PC-3 (cell line): ENCODE data around the gene ZBTB12. TPM values are rescaled to one million over a fixed set of nuclear protein-coding genes. Genes with fewer than 3 reads are reported as not detected.

Experiments
- ATAC-seq: fragments of 200-7000 bp; cut with Tn5 transposase; 2 replicates; pipeline ENCODE4 v1.9.1; 2020; ENCODE audit warnings: mild to moderate bottlenecking, moderate library complexity
- BruUV-seq: library from RNA; stranded (reverse); fragments of 400-500 nt; replicated peaks from 2 replicates; lab custom pipeline; 2021; lab: Mats Ljungman, UMichigan
- CTCF ChIA-PET: fragments of 300-600 bp; sonication (Branson Sonifier 250); formaldehyde crosslinking; loops from one replicate; lab custom pipeline; 2022; ENCODE audit warnings: antibody characterized with exemption; lab: Charles Lee
- POLR2A ChIA-PET: fragments of 300-600 bp; sonication (Branson Sonifier 250); formaldehyde crosslinking; loops from one replicate; lab custom pipeline; 2022; ENCODE audit warnings: antibody characterized with exemption; ENCODE audit not compliant: unreplicated experiment; lab: Charles Lee
- DNase-seq: peaks from one replicate; pipeline ENCODE4 v3.0.0-alpha.2; 2015
- H2AFZ ChIP-seq: fragments of 300-600 bp; sonication (generic); 2 replicates; pipeline ENCODE4 v1.6.0; 2016; ENCODE audit warnings: antibody characterized with exemption, low read length
- H3F3A ChIP-seq: fragments of 300-600 bp; sonication (generic); one replicate; pipeline ENCODE4 v1.6.0; 2017; ENCODE audit warnings: antibody characterized with exemption, low read length, control low read depth, mild to moderate bottlenecking; ENCODE audit not compliant: unreplicated experiment
- H3K27ac ChIP-seq: fragments of 300-600 bp; sonication (generic); 2 replicates; pipeline ENCODE4 v1.5.1; 2016; ENCODE audit warnings: mild to moderate bottlenecking, low read length
- H3K27me3 ChIP-seq: fragments of 300-600 bp; sonication (generic); 2 replicates; pipeline ENCODE4 v1.6.1; 2016; ENCODE audit warnings: low read length, mixed read lengths
- H3K36me3 ChIP-seq: fragments of 300-600 bp; sonication (generic); 2 replicates; pipeline ENCODE4 v1.6.1; 2016; ENCODE audit warnings: low read depth, mixed run types, low read length, mixed read lengths
- H3K4me1 ChIP-seq: fragments of 300-600 bp; sonication (generic); 2 replicates; pipeline ENCODE4 v1.5.1; 2016; ENCODE audit warnings: low read length; ENCODE audit not compliant: insufficient read depth
- H3K4me2 ChIP-seq: fragments of 300-600 bp; sonication (generic); 2 replicates; pipeline ENCODE4 v1.6.0; 2016; ENCODE audit warnings: low read length
- H3K4me3 ChIP-seq: fragments of 300-600 bp; sonication (generic); 2 replicates; pipeline ENCODE4 v1.5.1; 2016; ENCODE audit warnings: mild to moderate bottlenecking, low read length, mixed read lengths
- H3K79me2 ChIP-seq: fragments of 300-600 bp; sonication (generic); 2 replicates; pipeline ENCODE4 v1.6.1; 2017; ENCODE audit warnings: low read length, mixed read lengths
- H3K9ac ChIP-seq: fragments of 300-600 bp; sonication (generic); 2 replicates; pipeline ENCODE4 v1.6.0; 2016; ENCODE audit warnings: mild to moderate bottlenecking, low read length
- H3K9me2 ChIP-seq: fragments of 300-600 bp; sonication (generic); replicated peaks from 2 replicates; pipeline ENCODE4 v1.6.1; 2016; ENCODE audit warnings: mixed run types, low read length, mixed read lengths
- H3K9me3 ChIP-seq: fragments of 300-600 bp; sonication (generic); 2 replicates; pipeline ENCODE4 v1.6.1; 2016; ENCODE audit warnings: low read length, mixed read lengths
- H4K20me1 ChIP-seq: fragments of 300-600 bp; sonication (generic); 2 replicates; pipeline ENCODE4 v1.6.1; 2016; ENCODE audit warnings: low read length, mixed read lengths
- CTCF ChIP-seq: fragments of 300-600 bp; sonication (generic); conservative IDR thresholded peaks from 2 replicates; pipeline ENCODE4 v1.5.1; 2017; ENCODE audit warnings: antibody characterized with exemption, low read depth, mild to moderate bottlenecking, low read length
- EZH2 ChIP-seq: fragments of 300-600 bp; sonication (generic); IDR thresholded peaks from one replicate; pipeline ENCODE4 v1.6.1; 2017; ENCODE audit warnings: antibody characterized with exemption, mild to moderate bottlenecking, low read length; ENCODE audit not compliant: unreplicated experiment
- EZH2phosphoT487 ChIP-seq: fragments of 300-600 bp; sonication (generic); IDR thresholded peaks from 2 replicates; pipeline ENCODE4 v1.6.1; 2018; ENCODE audit warnings: mild to moderate bottlenecking, antibody characterized with exemption, low read length, borderline replicate concordance
- intact Hi-C: fragments of 100-400 bp; cut with micrococcal nuclease; formaldehyde crosslinking; loops from 2 replicates; pipeline ENCODE4 v1.9.0; 2023
- total RNA-seq: library from RNA; depleted of rRNA; stranded (reverse); fragments of >200 nt; gene quantifications from 2 replicates; pipeline ENCODE4 v1.2.3, GENCODE V29; 2014

Gene ZBTB12
- total RNA-seq, 1 experiment from 2014 or later, result 5.4 TPM

- H3K27me3 ChIP-seq, result no peaks in the 10 kb centered on the region
- no peak overlapping the region for H3K9ac ChIP-seq
- CTCF ChIA-PET, result no interaction called here
- H3K9me2 ChIP-seq, result no peaks in the 10 kb centered on the region
- H3K36me3 ChIP-seq, result no peaks in the 10 kb centered on the region
- H3K9me3 ChIP-seq, result no peaks in the 10 kb centered on the region
- H2AFZ ChIP-seq, result no peak overlapping the region
- no peak for TF ChIP-seq EZH2phosphoT487
- TF ChIP-seq EZH2, result no peak
- no peak for TF ChIP-seq CTCF
- H4K20me1 ChIP-seq, result no peaks in the 10 kb centered on the region
- peaks cover 8% of the 10 kb centered on the region; the same call in 1 of the 2 replicates for H3K79me2 ChIP-seq
- H3K4me3 ChIP-seq, result no peak overlapping the region
- peaks cover 23% of the 10 kb centered on the region for H3K4me1 ChIP-seq
- BruUV-seq, result no TSS peak
- no peaks in the 10 kb centered on the region for H3F3A ChIP-seq
- no peak for ATAC-seq
- no peak overlapping the region for H3K27ac ChIP-seq
- POLR2A ChIA-PET, result no interaction called here
- H3K4me2 ChIP-seq, result no peak overlapping the region
- DNase-seq, result no peak
- intact Hi-C loops, result loop anchor here (2.0 to 10.0 kb wide), 2 partner anchors 55 to 211 kb away; partner anchors contain the start of genes NELFE and SKIC2
Observed at GRCh38 chr6:31903957-31904356, 2.1 kb upstream of the ZBTB12 start.

GRCh38 chr6:31901415-31901952 is 402 bp downstream of the ZBTB12 start:
- Histone ChIP-seq H3K27me3 (no peaks in the 10 kb centered on the region), H3K9ac (peak overlapping the region; percentile 63), H3K27ac (peak overlapping the region; percentile 39), H3K36me3 (no peaks in the 10 kb centered on the region), H3K79me2 (peaks cover 28% of the 10 kb centered on the region), H3F3A (no peaks in the 10 kb centered on the region), H3K4me2 (peak overlapping the region; percentile 96), H3K9me3 (no peaks in the 10 kb centered on the region), H3K4me3 (peak overlapping the region; percentile 78), H3K9me2 (no peaks in the 10 kb centered on the region), H3K4me1 (peaks cover 22% of the 10 kb centered on the region), H2AFZ (peak overlapping the region; percentile 87; the same call in 1 of the 2 replicates), H4K20me1 (no peaks in the 10 kb centered on the region)
- CTCF ChIA-PET, result interaction anchor here (0.9 kb wide), 1 partner anchor 39 kb away, joined by 6 read pairs; the partner anchor contains the start of gene NEU1
- BruUV-seq, result TSS peak; percentile 40
- TF ChIP-seq CTCF (no peak), EZH2 (no peak), EZH2phosphoT487 (no peak)
- POLR2A ChIA-PET, result no interaction called here
- peak; percentile 9 for ATAC-seq
- intact Hi-C loops, result loop anchor here (10.0 kb wide), 1 partner anchor 213 kb away; no protein-coding TSS in a partner anchor
- DNase-seq, result peak; percentile 37

- no peaks in the 10 kb centered on the region for H3K27me3 ChIP-seq
- ATAC-seq (no peak), DNase-seq (no peak)
- peak overlapping the region; percentile 78 for H3K4me3 ChIP-seq
- peak overlapping the region; percentile 39 for H3K27ac ChIP-seq
- no peak for TF ChIP-seq EZH2phosphoT487
- no peak for TF ChIP-seq CTCF
- TF ChIP-seq EZH2, result no peak
- peaks cover 27% of the 10 kb centered on the region for H3K4me1 ChIP-seq
- ChIA-PET CTCF (no interaction called here), POLR2A (no interaction called here)
- H3K4me2 ChIP-seq, result peak overlapping the region; percentile 96
- H3K9me3 ChIP-seq, result no peaks in the 10 kb centered on the region
- no peaks in the 10 kb centered on the region for H4K20me1 ChIP-seq
- no peaks in the 10 kb centered on the region for H3K9me2 ChIP-seq
- no peaks in the 10 kb centered on the region for H3F3A ChIP-seq
- BruUV-seq, result no TSS peak
- intact Hi-C loops, result loop anchor here (10.0 kb wide), 1 partner anchor 214 kb away; no protein-coding TSS in a partner anchor
- H3K79me2 ChIP-seq, result peaks cover 33% of the 10 kb centered on the region
- peak overlapping the region; percentile 87; the same call in 1 of the 2 replicates for H2AFZ ChIP-seq
- peak overlapping the region; percentile 63; the same call in 1 of the 2 replicates for H3K9ac ChIP-seq
- H3K36me3 ChIP-seq, result no peaks in the 10 kb centered on the region
Observed at GRCh38 chr6:31900917-31901414, 920 bp downstream of the ZBTB12 start.
